Caco-2 (cell line): ENCODE results near the gene CRACR2A. TPM values are rescaled to one million over a fixed set of nuclear protein-coding genes. Genes with fewer than 3 reads are reported as not detected.

Experiments used
- BruUV-seq: library from RNA; stranded (reverse); fragments of 400-500 nt; replicated peaks from 2 replicates; lab custom pipeline; 2021; lab: Mats Ljungman, UMichigan
- CTCF ChIA-PET: fragments of 300-600 bp; sonication (Branson Sonifier 250); formaldehyde crosslinking; loops from one replicate; lab custom pipeline; 2022; ENCODE audit warnings: antibody characterized with exemption; lab: Charles Lee
- POLR2A ChIA-PET: fragments of 300-600 bp; sonication (Branson Sonifier 250); formaldehyde crosslinking; loops from one replicate; lab custom pipeline; 2022; ENCODE audit warnings: antibody characterized with exemption; lab: Charles Lee
- DNase-seq, 2 experiments: peaks; one replicate each; pipeline versions ENCODE4 v3.0.0 to v3.0.0-alpha.2; 2020 to 2022
- H3K27me3 ChIP-seq: replicated peaks from 2 replicates; pipeline ENCODE4 v1.6.0; 2011; ENCODE audit warnings: low read length; ENCODE audit not compliant: control insufficient read depth, insufficient read depth
- H3K36me3 ChIP-seq: 2 replicates; pipeline ENCODE4 v1.5.1; 2011; ENCODE audit warnings: low read length; ENCODE audit not compliant: control insufficient read depth, insufficient read depth
- H3K4me1 ChIP-seq: fragments of 250-450 bp; sonication (Bioruptor Pico); 2 replicates; pipeline ENCODE4 v1.5.1; 2020; ENCODE audit warnings: mild to moderate bottlenecking
- H3K4me3 ChIP-seq: 2 replicates; pipeline ENCODE4 v1.5.1; 2011; ENCODE audit warnings: low read depth, mild to moderate bottlenecking, control low read depth, low read length
- H3K9me3 ChIP-seq: fragments of 250-450 bp; sonication (Bioruptor Pico); 2 replicates; pipeline ENCODE4 v1.5.1; 2020; ENCODE audit warnings: mild to moderate bottlenecking, moderate library complexity
- H3K27ac Mint-ChIP-seq: one replicate; pipeline ENCODE4 v1.8.0; 2022; ENCODE audit warnings: mixed read lengths; ENCODE audit not compliant: unreplicated experiment
- H3K27me3 Mint-ChIP-seq: one replicate; pipeline ENCODE4 v1.8.0; 2022; ENCODE audit warnings: mixed read lengths; ENCODE audit not compliant: insufficient read depth, unreplicated experiment
- H3K36me3 Mint-ChIP-seq: one replicate; pipeline ENCODE4 v1.8.0; 2022; ENCODE audit warnings: mild to moderate bottlenecking, mixed read lengths; ENCODE audit not compliant: insufficient read depth, unreplicated experiment
- H3K4me1 Mint-ChIP-seq: one replicate; pipeline ENCODE4 v1.8.0; 2022; ENCODE audit warnings: low read depth, mixed read lengths; ENCODE audit not compliant: unreplicated experiment
- H3K4me3 Mint-ChIP-seq: one replicate; pipeline ENCODE4 v1.8.0; 2022; ENCODE audit warnings: mild to moderate bottlenecking, moderate library complexity, mixed read lengths; ENCODE audit not compliant: unreplicated experiment
- H3K9me3 Mint-ChIP-seq: one replicate; pipeline ENCODE4 v1.8.0; 2022; ENCODE audit warnings: mixed read lengths; ENCODE audit not compliant: unreplicated experiment
- CTCF ChIP-seq, 2 experiments: fragments of 200-600 bp in 1 of 2; IDR thresholded peaks; 1 replicate in 1 of 2; 2 replicates in 1 of 2; pipeline versions ENCODE4 v1.5.1 to v1.8.0; 2011 to 2022; ENCODE audit warnings: antibody characterized with exemption in 1 of 2, control low read depth in 1 of 2, inconsistent platforms in 1 of 2, low read depth in 1 of 2, low read length in 1 of 2, mild to moderate bottlenecking in 1 of 2, moderate library complexity in 1 of 2; ENCODE audit not compliant: insufficient read depth in 1 of 2, severe bottlenecking in 1 of 2, unreplicated experiment in 1 of 2
- intact Hi-C: fragments of 100-400 bp; cut with micrococcal nuclease; formaldehyde crosslinking; loops from one replicate; pipeline ENCODE4 v1.10.0; 2022; ENCODE audit not compliant: unreplicated experiment
- total RNA-seq: library from RNA; stranded (reverse); gene quantifications from 2 replicates; pipeline ENCODE4 v1.2.3, GENCODE V29; 2022

Gene CRACR2A
- total RNA-seq, 1 experiment from 2014 or later: 16.5 TPM

- H3K4me1 Mint-ChIP-seq: peaks cover under 1% of the 10 kb centered on the region
- no peak for TF ChIP-seq CTCF (IDR thresholded peaks at IDR 0.05; ENCODE audit: insufficient read depth in 1 of 2, low read depth in 1 of 2, low read length in 1 of 2, severe bottlenecking in 1 of 2, unreplicated experiment in 1 of 2)
- H3K36me3 Mint-ChIP-seq: no peaks in the 10 kb centered on the region
- ChIA-PET POLR2A (no interaction called here), CTCF (no interaction called here)
- H3K27ac Mint-ChIP-seq: no peak overlapping the region
- intact Hi-C loops: no loop called here
- Histone ChIP-seq H3K4me1 (no peaks in the 10 kb centered on the region), H3K9me3 (no peaks in the 10 kb centered on the region), H3K36me3 (no peaks in the 10 kb centered on the region), H3K27me3 (no peaks in the 10 kb centered on the region), H3K4me3 (no peak overlapping the region)
- DNase-seq: no peak
- no TSS peak for BruUV-seq
- no peaks in the 10 kb centered on the region for H3K27me3 Mint-ChIP-seq
- H3K9me3 Mint-ChIP-seq: no peaks in the 10 kb centered on the region
- no peak overlapping the region for H3K4me3 Mint-ChIP-seq
Measured at GRCh38 chr12:3656946-3657622, 95.8 kb downstream of the CRACR2A start.

GRCh38 chr12:3655328-3655900, 97.5 kb downstream of the CRACR2A start:
- H3K9me3 Mint-ChIP-seq: no peaks in the 10 kb centered on the region
- intact Hi-C loops: loop anchor here (1.0 to 2.0 kb wide), 2 partner anchors 122 to 355 kb away; no protein-coding TSS in a partner anchor
- TF ChIP-seq CTCF (IDR thresholded peaks at IDR 0.05; ENCODE audit: insufficient read depth in 1 of 2, low read depth in 1 of 2, low read length in 1 of 2, severe bottlenecking in 1 of 2, unreplicated experiment in 1 of 2): peak; percentile 43 to 65
- Histone ChIP-seq H3K9me3 (no peaks in the 10 kb centered on the region), H3K27me3 (no peaks in the 10 kb centered on the region), H3K4me3 (no peak overlapping the region), H3K4me1 (no peaks in the 10 kb centered on the region), H3K36me3 (no peaks in the 10 kb centered on the region)
- H3K4me1 Mint-ChIP-seq: no peaks in the 10 kb centered on the region
- H3K36me3 Mint-ChIP-seq: no peaks in the 10 kb centered on the region
- H3K4me3 Mint-ChIP-seq: no peak overlapping the region
- no TSS peak for BruUV-seq
- CTCF ChIA-PET: interaction anchor here (1.0 to 1.1 kb wide), 2 partner anchors 122 to 149 kb away, joined by 3 read pairs; no protein-coding TSS in a partner anchor
- no peak overlapping the region for H3K27ac Mint-ChIP-seq
- no peaks in the 10 kb centered on the region for H3K27me3 Mint-ChIP-seq
- peak in 1 of 2 experiments; percentile 54 for DNase-seq
- POLR2A ChIA-PET: no interaction called here

- no TSS peak for BruUV-seq
- H3K27me3 Mint-ChIP-seq: no peaks in the 10 kb centered on the region
- no peaks in the 10 kb centered on the region for H3K27me3 ChIP-seq
- H3K36me3 Mint-ChIP-seq: no peaks in the 10 kb centered on the region
- ChIA-PET CTCF (interaction anchor here (0.6 to 1.7 kb wide), 4 partner anchors 21 to 456 kb away, joined by 3 to 6 read pairs (median 4); no protein-coding TSS in a partner anchor), POLR2A (no interaction called here)
- no peak overlapping the region for H3K27ac Mint-ChIP-seq
- TF ChIP-seq CTCF (IDR thresholded peaks at IDR 0.05; ENCODE audit: insufficient read depth in 1 of 2, low read depth in 1 of 2, low read length in 1 of 2, severe bottlenecking in 1 of 2, unreplicated experiment in 1 of 2): no peak
- H3K36me3 ChIP-seq: no peaks in the 10 kb centered on the region
- no peak overlapping the region for H3K4me3 Mint-ChIP-seq
- no peak overlapping the region for H3K4me3 ChIP-seq
- intact Hi-C loops: no loop called here
- H3K4me1 Mint-ChIP-seq: no peaks in the 10 kb centered on the region
- H3K9me3 Mint-ChIP-seq: no peaks in the 10 kb centered on the region
- DNase-seq: no peak
- no peaks in the 10 kb centered on the region for H3K9me3 ChIP-seq
- no peaks in the 10 kb centered on the region for H3K4me1 ChIP-seq
Measured at GRCh38 chr12:3651585-3652424, 101.1 kb downstream of the CRACR2A start.
